GM11168 (cell line): ENCODE data around the gene FAIM2.
"Not testable (repeated sequence)": the region's sequence is repeated elsewhere in the genome, so short reads cannot be mapped to it uniquely, and the experiment has no call there.

Experiments
- in situ Hi-C: fragments of 300-500 bp; cut with MboI; formaldehyde crosslinking; loops from one replicate; pipeline ENCODE4 v1.12.0; 2022; ENCODE audit warnings: low sequenced_read_pairs; ENCODE audit not compliant: unreplicated experiment

The FAIM2 gene

DNA sequence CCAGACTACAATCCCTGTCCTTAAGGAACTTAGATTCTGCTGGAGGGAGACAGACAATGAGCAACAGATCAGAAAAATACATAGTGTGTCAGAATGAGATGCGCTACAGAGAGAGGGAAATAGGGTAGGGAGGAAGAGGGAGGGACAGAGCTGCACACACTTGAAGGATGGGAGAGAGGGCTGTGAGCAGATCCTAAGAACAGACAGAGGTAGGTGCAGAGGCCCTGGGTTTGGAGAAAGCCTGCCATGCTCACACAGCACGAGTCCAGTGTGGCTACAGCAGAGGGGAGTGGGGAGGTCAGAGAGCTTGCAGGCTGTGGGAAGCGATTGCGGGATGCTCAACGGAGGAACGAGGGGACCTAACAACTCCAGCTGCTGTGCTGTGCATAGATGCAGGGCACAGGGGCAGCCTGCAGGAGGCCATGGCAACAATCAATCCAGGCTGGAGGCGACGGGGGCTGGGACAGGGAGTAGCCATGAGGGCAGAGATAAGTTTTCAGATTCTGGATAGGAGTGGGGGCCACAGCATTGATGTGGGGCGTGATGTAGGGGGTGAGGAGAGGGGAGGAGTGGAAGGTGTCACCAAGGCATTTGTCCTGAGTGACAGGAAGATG lies 20.7 kb downstream of the FAIM2 start:
- in situ Hi-C loops, result no loop called here

DNA sequence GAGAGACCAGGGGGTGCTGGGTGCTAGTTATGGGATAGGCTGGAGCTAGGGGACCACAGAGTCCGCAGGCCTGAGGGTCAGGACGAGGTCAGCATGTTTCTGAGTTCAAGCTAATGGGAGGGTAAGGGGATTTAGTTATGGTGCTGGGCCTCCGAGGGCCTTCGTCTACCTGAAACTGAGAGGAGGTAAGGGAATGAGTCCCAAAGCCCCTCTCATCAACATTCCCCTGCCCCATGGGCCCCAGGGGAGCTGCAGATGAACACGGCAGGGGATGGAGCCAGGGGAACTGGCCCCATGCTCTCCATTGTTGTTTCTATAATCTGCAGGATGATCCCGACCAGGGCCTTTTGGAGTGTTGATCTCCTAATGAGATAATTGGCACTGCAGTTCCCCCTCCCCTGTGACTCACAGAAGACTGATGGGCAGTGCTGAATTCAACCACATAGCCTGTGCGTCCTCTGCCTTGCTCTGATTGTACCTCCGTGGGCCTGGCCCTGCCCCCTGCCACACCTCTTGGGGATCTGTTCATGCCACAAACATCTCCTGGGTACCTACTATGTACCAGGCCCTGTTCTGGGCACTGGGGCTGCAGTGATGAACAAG lies 21.4 kb downstream of the FAIM2 start:
- in situ Hi-C loops, result no loop called here

DNA sequence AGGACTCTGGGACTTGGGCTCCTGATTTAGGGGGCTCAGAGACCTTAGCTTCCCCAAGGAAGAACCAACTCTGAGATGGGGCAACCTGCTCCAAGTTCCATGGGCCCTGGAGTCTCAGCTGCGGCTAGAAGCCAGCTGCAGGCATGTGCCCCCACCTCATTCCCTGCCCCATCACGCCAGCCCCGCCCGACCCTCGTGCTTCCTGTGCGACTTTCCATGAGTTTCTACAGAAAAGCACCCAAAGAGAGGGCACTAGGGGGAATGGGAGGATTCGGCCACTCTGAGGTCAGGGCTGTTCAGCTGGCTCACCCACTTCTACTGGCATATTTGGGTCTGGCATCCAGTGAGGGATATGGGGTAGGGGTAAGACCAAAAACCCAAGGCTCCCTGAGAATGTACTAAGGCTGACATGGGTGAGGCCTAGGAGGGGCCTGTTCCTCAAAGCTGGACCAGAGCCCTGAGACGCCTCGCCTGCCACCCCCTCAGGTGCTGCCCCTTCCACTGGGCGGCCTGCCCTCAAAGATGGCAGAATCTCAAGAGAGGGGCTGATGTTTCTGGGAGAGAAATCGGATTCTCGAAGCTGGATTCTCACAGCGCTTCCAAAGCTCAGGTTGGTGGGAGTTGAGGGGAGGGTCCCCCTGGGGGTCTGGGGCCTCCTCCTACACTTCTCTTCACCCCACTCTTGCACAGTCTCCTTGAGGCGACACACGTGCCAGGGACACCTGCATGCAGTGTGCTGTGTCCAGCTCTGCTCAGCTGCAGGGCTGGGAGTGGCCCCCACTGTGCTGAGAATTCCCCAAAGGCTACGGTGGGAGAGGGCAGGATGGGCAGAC lies 22.1 kb downstream of the FAIM2 start:
- in situ Hi-C loops, result no loop called here

DNA sequence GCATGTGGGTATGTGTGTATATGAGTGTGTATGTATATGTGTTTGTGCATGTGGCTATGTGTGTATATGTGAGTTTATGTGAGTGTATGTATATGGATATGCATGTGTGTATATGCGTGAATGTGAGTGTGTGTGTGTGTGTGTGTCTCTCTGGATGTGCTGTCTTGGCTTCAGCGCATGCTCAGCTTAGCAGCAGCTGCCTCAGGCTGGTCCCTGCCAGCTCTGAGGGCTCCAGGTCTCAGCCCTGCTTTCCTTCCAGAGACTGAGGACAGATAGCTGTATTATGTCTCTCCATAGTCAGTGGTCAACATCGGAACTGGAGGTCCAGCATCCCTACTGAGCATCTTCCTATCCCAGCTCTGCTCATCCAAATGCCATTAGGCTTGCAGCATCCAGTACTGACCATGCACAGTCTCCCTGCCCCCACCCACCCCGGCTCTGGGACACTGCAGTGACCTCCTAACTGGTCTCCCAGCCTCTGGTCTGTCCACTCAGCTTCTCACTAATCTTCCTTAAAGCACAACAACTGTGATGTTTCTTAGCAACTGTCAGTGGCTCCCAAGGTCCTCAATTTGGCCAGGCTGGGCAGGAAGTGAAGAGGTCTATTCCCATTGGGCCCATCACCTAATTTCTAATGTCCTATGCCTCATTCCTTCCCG lies 22.8 kb downstream of the FAIM2 start:
- in situ Hi-C loops, result no loop called here

DNA sequence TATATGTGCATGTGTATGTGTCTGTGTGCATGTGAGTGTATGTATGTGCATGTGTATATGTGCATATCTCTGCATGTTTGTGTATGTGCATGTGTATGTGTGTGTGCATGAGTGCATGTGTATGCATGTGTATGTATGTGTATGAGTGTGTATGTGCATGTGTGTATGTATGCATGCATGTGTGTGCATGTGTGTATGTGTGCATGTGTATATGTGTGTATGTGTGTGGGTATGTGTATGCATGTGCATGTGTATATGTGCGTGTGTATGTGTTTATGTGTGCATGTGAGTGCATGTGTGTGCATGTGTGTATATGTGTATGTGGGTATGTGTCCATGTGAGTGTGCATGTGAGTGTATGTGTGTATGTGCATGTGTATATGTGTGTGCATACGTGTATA lies 24.6 kb downstream of the FAIM2 start:
- in situ Hi-C loops, result not testable (repeated sequence)

DNA sequence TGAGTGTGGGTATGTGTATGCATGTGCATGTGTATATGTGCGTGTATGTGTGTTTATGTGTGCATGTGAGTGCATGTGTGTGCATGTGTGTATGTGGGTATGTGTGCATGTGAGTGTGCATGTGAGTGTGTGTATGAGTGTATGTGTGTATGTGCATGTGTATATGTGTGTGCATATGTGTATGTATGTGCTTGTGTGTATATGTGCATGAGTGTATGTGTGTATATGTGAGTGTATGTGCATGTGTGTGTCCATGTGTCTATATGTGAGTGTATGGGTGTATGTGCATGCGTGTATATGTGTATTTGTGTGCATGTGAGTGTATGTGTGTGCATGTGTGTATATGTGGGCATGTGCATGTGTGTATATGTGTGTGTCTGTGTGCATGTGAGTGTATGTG lies 25.7 kb downstream of the FAIM2 start:
- in situ Hi-C loops, result no loop called here

DNA sequence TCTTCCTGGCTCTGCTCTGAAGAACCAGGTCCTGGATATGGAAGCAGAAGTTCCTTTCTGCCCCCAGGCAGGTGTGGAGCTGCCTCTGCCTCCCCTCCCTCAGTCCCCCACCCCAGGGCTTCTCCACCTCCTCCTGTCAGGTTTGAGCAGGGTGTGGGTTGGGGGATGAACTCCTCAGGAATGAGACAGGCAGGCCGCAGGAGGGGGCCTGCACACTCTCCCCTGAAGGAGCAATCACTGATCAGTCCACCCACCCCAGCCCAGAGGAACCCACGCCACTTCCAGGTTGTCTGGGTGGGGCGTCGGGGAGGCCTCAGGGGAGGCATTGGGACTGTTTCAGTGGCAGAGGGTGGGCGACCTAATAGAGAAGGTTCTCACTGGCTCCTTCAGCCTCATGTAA lies 26.6 kb downstream of the FAIM2 start:
- in situ Hi-C loops, result no loop called here

DNA sequence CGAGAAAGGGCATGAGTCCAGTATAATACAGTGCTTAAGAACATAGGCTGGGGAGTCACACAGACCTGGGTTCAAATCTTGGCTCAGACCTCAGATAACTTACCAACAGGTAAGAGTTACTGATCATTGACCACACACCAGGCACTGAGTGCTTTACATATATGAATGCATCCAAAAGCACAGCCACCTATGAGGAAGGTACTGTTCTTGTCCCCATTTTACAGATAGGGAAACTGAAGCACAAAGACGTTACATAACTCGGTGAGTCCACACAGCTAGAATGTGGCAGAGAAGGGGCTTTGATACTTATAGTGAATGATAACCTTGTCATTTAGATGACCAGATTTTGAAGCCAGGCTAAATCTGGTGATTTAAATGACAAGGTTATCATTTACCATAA lies 27.6 kb downstream of the FAIM2 start:
- in situ Hi-C loops, result no loop called here

DNA sequence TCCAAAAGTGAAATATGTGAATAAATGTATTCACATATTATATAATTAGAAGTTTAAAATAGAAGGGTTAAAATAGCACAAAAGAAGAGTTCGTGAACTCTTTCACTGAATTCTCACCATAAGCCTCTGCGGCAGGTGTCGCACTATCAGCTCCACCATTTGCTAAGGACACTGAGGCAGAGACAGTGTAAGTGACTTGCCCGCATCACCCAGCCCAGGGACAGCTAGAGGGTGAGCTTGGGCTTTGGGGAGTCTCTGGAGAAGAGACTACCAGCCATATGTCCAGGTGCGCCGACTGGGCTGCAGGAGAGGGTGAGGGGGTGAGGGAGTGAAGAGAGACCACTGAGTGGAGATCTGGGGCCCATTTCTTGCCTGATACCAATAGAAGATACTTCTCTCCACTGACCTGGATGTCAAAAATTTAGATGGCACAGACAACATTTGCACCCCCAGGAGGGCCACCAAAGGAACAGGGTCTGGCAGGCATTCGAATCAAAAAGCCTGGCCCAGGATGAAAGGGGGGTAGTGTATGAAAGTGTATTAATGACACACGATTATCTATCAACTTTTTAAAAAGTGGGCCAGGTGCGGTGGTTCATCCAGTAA lies 28.5 kb downstream of the FAIM2 start:
- in situ Hi-C loops, result no loop called here

DNA sequence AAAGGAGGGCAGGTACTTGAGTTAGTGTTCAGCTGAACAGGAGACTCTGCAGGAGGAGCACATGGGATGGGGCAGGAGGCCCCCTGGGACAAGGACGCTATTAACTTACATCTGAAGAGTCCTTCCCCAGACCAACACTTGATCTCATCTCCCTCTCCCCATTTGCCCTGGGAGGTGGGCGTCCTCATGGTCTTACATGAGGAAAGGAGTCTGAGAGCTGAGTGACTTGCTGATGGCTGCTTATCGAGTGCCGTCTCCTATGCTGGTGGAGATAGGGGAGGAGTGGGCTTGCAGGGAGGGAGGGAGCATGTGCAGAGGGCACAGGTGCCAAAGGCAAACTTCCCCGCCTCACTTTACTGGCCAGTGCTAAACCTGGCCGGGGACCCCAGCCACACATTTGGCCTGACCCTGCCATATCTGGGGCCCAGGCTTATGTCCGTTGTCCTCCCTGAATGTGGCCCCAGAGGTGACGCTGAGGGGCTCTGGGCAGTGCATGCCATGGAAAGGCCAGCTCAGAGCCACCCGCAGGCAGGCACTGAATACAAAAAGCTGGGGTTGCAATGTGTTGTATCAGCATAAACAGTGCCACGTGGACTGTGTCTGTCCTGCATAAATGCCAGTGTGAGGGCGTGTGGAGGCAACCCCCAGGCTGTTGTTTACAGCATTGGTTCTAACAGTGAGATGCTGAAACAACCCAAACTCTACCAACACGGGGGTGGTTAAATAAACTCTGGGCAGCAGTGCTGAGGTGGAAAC lies 29.4 kb downstream of the FAIM2 start:
- in situ Hi-C loops, result no loop called here

DNA sequence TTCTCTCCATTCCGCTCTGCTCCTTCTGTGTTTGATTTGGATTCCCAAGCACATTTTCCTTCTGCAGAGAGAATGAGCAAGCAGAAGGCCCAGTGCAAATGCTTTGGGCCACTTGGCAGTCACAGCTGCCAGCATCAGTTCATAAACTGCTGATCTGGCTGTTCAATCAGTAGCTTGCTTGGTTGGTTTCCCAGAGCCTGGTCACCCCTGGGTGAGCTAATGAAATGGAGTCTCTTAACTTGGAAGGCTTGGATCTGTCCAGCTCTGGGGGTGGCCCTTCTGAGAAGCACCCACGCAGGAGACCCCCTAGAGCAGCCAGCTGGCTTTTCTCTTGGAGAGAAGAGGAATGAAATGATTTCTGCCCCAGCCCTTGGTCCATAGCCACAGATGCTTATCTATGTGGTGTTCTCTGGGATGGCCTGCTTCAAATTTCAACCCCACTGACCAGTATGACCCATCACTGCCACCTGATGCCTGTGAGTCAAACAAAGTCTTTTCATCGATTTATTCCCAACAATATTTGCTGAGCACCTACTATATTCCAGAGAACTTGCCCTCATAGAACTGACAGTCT lies 30.3 kb downstream of the FAIM2 start:
- in situ Hi-C loops, result no loop called here

DNA sequence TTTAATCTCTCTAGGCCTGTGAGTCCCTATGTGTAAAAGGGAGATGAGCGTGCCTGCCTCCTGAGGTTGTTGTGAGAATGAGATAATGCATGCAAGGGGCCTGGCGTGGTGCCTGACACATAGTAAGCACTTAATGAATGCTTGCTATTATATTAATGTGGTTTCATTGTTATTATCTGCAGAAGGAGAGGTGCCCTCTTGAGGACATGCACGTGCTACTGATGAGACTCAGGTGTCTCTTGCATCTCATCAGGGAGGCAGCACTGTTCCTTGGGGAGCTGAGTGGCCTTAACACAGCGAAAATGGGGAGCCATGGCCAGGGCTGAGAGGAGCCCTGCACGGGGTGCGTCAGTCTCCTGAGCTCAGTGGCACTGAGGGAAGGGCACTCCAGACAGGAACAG lies 30.9 kb downstream of the FAIM2 start:
- in situ Hi-C loops, result no loop called here

DNA sequence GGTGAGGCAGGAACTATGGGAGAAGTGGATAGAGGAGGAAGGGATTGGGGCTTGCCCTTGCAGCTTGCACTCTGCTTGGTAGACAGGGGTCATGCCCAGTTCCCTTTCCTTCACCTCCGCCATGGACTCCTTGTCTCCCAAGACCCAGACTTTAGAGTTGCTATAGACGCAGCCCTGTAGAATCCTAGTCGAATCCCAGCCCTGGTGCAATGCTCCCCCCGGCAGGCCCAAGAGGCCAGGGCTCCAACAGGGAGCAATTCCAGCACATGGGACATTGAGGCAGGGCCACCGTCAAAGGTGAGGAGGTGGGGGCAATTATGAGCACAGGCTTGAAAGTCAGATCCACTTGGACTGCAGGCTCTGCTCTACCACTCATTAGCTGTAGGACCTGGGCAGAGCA lies 31.3 kb downstream of the FAIM2 start:
- in situ Hi-C loops, result no loop called here

DNA sequence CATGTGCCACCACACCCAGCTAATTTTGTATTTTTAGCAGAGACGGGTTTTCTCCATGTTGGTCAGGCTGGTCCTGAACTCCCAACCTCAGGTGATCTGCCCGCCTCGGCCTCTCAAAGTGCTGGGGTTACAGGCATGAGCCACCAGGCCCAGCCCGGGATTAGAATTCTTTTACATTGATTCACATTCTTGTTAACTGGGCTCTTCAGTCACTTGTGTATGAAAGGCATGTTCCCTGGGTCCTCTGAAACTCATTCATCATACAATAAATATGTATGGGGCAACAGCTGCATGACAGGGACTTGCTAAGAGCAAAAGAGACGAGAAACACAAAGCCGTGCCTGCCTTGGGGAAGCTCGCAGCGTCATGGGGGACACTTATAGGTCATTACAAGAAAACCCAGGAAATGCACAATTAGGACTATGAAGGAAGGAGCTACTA lies 31.9 kb downstream of the FAIM2 start:
- in situ Hi-C loops, result not testable (repeated sequence)

DNA sequence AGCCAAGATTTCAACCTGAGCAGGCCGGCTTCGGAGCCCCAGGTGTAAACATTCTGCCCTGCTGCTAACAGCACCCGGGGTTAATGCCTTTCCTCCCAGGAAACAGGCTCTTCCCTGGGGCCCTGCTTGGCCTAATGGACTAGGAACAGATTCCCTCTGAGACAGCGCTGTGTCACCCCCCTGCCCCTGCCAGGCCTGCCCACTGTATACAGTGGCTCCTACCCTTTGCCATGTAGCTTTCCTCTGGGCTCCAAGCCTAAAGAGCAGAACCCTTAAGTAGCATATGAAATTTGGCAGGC lies 32.5 kb downstream of the FAIM2 start:
- in situ Hi-C loops, result no loop called here

DNA sequence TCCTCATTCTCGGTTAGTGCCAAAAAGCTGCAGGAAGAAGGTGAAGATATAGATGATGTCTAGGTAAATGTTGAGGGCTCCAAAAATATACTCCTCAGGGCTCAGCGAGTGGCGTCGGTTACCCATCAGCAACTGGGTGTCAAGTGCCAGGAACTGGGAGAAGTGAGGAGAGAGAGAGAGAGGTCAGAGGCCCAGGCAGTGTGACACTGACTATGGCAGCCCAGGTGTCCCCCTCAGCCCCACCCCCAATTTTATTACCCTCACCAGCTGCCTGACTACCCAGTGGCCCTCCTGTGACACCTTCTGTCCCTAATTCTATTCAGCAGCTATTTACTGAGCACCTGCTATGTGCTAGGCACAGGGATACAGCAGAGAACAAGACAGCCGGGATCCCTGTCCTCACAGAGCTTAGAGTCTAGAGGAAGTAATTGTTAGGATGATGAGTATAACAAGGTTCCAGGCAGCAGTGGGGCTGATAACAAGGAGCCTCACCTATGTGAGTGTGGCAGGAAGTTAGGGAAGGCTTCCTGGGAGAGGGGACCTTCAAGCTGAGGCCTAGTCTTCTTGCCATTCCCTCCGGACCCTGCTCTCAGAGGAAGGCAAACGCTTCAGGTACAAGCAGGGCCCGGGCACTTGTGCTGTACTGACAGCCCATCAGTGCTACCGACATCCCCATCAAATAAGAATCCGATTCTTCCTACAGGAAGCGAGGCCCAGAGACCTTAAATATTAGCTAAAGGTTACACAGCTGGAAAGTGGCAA lies 33.0 kb downstream of the FAIM2 start:
- in situ Hi-C loops, result no loop called here

DNA sequence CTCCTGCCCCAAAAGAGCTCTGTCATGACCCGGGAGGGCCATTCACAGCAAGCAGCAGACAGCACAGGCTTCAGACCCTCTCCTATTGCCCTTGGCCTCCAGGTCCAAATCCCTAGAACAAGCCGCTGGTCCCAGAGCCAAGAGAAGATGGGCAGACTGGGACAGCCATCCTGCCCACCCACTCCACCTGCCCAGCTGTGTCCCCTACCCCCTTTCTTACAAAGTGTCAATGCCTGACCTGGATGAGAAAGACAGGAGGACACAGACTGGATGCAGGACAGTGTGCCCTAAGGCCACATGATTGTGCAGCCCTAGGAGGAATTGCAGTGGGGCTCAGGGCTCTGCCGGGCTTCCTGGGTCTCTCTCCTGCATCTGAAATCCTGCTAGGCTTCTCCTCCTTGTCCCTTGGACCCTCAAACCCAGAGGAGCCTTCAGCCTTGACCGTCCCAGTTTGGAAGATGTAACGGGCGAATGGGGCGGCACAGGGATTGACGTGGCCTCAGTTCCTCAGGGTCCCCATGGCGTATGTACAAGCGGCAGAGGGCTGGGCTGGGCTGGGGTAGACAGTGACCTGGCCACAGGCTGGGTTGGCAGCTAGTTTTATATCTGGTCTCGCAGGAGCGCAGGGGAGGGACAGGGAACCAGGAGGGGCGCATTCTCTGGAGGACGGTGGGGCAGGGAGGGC lies 33.7 kb downstream of the FAIM2 start:
- in situ Hi-C loops, result no loop called here

DNA sequence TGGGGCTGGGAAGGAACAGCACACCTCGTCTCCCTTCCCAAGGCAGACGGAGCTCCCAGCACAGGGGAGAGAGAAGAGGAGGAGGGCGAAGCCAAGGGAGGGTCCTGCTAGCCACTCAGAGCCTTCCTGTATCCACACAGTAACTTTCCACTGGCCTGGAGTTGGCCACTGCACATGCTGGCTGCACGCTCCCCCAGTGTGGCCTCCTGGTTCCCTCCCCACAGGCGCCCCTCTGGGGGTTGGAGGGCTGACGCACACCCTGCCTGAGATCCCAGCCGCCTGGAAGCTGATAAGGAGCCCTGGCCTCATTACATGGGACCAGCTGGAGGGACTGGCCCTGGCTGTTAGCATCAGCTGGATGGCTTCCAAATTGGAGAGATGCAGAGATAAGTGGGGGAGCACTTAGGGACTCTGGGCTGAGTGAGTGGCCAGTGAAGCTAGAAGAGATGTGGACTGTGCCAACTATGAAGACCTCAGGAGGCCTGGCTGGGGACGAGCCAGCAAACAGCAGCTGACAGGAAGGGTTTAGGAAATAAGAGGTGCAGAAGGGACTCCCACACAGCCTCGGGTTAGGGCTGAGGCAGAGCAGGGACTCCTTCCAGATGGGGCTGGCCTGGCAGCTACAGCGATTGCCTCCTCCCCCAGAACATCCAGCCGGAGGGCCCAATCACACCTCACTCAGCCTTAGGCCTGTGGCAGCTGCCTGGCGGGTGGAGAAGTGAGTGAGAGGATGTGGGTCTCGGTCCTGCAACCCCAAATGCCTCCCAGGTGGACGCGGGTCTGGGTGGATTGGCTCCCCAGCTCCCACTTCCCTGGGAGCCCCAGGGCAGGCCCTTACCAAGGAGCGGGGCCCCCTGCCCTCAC lies 34.5 kb downstream of the FAIM2 start:
- in situ Hi-C loops, result no loop called here
